Measurements from ENCODE around the gene DAGLB.

DNA sequence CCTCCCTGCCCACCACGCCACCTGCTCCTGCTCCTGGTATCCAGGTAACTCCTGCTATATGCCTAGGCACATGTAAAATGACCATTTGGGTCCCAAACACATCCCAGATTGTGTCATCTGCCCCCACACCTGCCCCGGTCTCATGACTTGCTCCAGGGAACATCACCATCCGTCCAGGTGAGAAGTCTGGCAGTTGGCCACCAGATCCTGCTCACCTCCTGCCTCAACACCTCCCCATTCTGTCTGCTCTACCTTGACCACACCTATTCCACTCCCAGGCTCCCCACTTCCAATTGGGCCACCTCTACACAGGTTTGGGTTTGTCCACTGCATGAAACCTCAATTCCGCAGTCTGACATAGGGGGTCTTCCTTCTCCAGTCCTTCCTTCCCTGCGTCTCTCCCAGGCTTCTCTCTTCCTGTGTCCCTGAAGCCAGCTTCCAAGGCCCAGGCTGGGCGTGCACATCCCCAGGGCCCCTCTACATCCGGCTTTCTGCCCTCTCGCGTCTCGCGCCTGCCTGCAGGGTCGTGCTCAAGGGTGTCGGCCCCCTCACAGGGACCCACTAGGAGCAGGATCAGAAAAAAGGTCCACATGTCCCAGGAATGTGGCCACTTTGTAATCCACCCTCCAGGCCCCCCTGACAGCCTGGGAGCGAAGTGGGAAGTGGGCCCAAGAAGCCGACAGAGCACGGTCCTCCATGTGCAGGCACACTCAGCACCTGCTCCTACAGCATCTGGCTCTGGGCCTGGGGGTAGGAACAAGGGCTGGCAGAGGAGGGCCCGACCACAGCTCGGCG lies 49.3 kb upstream of the DAGLB start:
- TF ChIP-seq, protein P1, sequence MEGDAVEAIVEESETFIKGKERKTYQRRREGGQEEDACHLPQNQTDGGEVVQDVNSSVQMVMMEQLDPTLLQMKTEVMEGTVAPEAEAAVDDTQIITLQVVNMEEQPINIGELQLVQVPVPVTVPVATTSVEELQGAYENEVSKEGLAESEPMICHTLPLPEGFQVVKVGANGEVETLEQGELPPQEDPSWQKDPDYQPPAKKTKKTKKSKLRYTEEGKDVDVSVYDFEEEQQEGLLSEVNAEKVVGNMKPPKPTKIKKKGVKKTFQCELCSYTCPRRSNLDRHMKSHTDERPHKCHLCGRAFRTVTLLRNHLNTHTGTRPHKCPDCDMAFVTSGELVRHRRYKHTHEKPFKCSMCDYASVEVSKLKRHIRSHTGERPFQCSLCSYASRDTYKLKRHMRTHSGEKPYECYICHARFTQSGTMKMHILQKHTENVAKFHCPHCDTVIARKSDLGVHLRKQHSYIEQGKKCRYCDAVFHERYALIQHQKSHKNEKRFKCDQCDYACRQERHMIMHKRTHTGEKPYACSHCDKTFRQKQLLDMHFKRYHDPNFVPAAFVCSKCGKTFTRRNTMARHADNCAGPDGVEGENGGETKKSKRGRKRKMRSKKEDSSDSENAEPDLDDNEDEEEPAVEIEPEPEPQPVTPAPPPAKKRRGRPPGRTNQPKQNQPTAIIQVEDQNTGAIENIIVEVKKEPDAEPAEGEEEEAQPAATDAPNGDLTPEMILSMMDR (conservative IDR thresholded peaks at IDR 0.05; ENCODE audit: low read depth, low read length): no peak
- no peak for TF ChIP-seq EZH2 (IDR thresholded peaks at IDR 0.05; ENCODE audit: low read length, unreplicated experiment)

All from PC-3 (cell line).